Measurements from ENCODE around the gene GPT2. TPM values are rescaled to one million over a fixed set of nuclear protein-coding genes. Genes with fewer than 3 reads are reported as not detected.

GPT2 gene
- total RNA-seq, 3 donors from 2014 or later (not counting 1 experiment from before 2014, with no cell fraction given) = 0.64 to 1.3 (median 1.2) TPM

DNA sequence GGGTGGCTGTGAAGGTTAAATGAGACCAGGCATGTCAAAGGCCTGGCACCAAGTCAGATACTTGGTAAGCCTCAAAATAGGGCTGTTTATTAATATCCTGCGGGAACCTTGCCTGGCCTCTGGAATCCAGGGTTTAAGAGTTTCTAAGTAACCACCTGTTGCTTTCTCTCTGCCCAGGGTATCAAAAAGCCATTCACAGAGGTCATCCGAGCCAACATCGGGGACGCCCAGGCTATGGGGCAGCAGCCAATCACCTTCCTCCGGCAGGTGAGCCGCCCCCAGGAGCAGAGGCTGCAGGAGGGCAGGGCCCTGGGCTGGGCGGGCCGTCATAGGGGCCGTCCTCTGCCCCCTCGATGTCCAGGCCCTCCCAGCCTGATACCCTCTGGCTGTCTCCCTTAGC lies 13.3 kb downstream of the GPT2 start:
- no peak for ATAC-seq
- intact Hi-C loops (cut with micrococcal nuclease) = no loop called here
- TF ChIP-seq, protein P1, sequence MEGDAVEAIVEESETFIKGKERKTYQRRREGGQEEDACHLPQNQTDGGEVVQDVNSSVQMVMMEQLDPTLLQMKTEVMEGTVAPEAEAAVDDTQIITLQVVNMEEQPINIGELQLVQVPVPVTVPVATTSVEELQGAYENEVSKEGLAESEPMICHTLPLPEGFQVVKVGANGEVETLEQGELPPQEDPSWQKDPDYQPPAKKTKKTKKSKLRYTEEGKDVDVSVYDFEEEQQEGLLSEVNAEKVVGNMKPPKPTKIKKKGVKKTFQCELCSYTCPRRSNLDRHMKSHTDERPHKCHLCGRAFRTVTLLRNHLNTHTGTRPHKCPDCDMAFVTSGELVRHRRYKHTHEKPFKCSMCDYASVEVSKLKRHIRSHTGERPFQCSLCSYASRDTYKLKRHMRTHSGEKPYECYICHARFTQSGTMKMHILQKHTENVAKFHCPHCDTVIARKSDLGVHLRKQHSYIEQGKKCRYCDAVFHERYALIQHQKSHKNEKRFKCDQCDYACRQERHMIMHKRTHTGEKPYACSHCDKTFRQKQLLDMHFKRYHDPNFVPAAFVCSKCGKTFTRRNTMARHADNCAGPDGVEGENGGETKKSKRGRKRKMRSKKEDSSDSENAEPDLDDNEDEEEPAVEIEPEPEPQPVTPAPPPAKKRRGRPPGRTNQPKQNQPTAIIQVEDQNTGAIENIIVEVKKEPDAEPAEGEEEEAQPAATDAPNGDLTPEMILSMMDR (IDR thresholded peaks at IDR 0.05) = no peak
- H3K27ac Mint-ChIP-seq = peak overlapping the region in 1 of 2 donors; percentile 53
- DNase-seq = no peak
- no peak overlapping the region for H3K27ac ChIP-seq (ENCODE audit: low read length)
- no peaks in the 10 kb centered on the region for H3K27me3 ChIP-seq (ENCODE audit: control insufficient read depth, insufficient read depth, low read length)
- H3K4me3 Mint-ChIP-seq = no peak overlapping the region
- no peaks in the 10 kb centered on the region for H3K36me3 Mint-ChIP-seq
- H3K4me1 ChIP-seq (ENCODE audit: control insufficient read depth, insufficient read depth, low read length) = peaks cover 7% of the 10 kb centered on the region
- H3K4me1 Mint-ChIP-seq = peaks cover 0 to 6% of the 10 kb centered on the region in 2 donors
- WGBS (ENCODE audit: insufficient coverage) = 94% methylated on average over 10 of the region's 10 CpGs
- H3K9me3 ChIP-seq (ENCODE audit: control insufficient read depth, insufficient read depth, low read length) = no peaks in the 10 kb centered on the region
- H3K9me3 Mint-ChIP-seq = no peaks in the 10 kb centered on the region
- no peak overlapping the region for H3K4me3 ChIP-seq (ENCODE audit: low read length)
- no peaks in the 10 kb centered on the region for H3K27me3 Mint-ChIP-seq (ENCODE audit: low read depth in 2 of 2)
- H3K36me3 ChIP-seq (ENCODE audit: control insufficient read depth, insufficient read depth, low read length) = no peaks in the 10 kb centered on the region

DNA sequence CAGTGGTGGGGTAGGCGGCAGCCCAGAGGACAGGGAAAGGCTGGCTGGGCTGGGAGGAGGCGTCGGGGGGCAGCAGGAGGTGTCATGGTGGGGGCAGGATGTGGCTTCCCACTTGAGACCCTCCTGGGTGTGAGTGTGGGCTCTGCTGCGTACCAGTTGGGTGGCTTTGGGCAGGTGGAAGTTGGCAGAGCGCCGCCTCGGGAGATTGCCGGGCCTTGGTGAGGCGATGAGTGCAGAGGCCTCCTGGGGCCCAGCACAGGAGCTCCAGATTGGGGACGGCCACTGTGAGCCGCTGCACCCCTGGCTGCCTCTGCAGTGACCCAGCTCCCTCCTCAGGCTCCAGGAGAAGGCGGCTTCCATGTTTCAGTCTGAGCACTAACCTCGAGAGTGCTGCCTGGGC lies 13.8 kb downstream of the GPT2 start:
- peaks cover 0 to 6% of the 10 kb centered on the region in 2 donors for H3K4me1 Mint-ChIP-seq
- intact Hi-C loops (cut with micrococcal nuclease) = no loop called here
- Histone ChIP-seq H3K9me3 (ENCODE audit: control insufficient read depth, insufficient read depth, low read length) (no peaks in the 10 kb centered on the region), H3K36me3 (ENCODE audit: control insufficient read depth, insufficient read depth, low read length) (no peaks in the 10 kb centered on the region), H3K4me3 (ENCODE audit: low read length) (no peak overlapping the region), H3K27ac (ENCODE audit: low read length) (no peak overlapping the region), H3K4me1 (ENCODE audit: control insufficient read depth, insufficient read depth, low read length) (peaks cover 7% of the 10 kb centered on the region), H3K27me3 (ENCODE audit: control insufficient read depth, insufficient read depth, low read length) (no peaks in the 10 kb centered on the region)
- H3K27ac Mint-ChIP-seq = peak overlapping the region in 1 of 2 donors; percentile 53
- DNase-seq (no peak), ATAC-seq (peak in 1 of 3 donors; percentile 28)
- H3K27me3 Mint-ChIP-seq (ENCODE audit: low read depth in 2 of 2) = no peaks in the 10 kb centered on the region
- 38% methylated on average over 13 of the region's 13 CpGs for WGBS (ENCODE audit: insufficient coverage)
- no peaks in the 10 kb centered on the region for H3K36me3 Mint-ChIP-seq
- no peaks in the 10 kb centered on the region for H3K9me3 Mint-ChIP-seq
- no peak overlapping the region for H3K4me3 Mint-ChIP-seq
- TF ChIP-seq, protein P1 (IDR thresholded peaks at IDR 0.05) = no peak

DNA sequence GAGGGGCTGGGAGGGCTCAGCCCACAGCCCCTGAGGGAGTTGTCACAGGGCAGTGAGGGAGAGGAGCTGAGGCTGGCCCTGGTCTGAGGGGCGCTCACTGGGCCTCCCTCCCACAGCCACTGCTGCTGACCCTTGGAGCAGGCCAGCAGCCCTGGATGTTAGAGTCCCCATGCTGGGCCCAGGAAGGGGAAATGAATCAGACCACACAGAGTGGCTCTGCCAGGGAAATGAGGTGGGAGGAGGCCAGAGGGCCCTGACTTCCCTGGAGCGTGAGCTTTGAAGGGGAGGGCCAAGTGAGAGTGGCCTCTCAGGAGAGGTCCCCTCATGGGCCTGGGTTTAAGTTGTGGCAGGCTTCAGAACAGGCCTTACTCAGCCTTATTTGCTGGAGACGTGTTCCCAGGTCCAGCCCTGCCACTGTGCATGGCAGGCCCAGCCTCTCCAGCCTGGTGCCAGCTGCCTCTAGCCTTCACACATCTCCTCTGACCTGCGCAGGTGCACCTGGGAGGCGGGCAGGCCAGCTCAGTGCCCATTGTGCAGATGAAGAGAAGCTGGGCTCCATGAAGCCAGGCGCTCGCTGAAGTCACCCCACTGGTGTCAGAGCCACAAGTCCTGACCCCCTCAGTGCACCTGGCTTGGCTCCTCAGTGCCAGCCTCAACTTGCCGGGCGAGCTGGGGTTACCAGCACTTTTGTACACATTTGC lies 15.4 kb downstream of the GPT2 start:
- H3K4me3 ChIP-seq (ENCODE audit: low read length) = no peak overlapping the region
- TF ChIP-seq, protein P1 (IDR thresholded peaks at IDR 0.05) = no peak
- ATAC-seq (no peak), DNase-seq (no peak)
- no peaks in the 10 kb centered on the region for H3K27me3 ChIP-seq (ENCODE audit: control insufficient read depth, insufficient read depth, low read length)
- H3K4me1 ChIP-seq (ENCODE audit: control insufficient read depth, insufficient read depth, low read length) = peaks cover 7% of the 10 kb centered on the region
- H3K27ac ChIP-seq (ENCODE audit: low read length) = no peak overlapping the region
- intact Hi-C loops (cut with micrococcal nuclease) = no loop called here
- no peaks in the 10 kb centered on the region for H3K9me3 Mint-ChIP-seq
- H3K27ac Mint-ChIP-seq = no peak overlapping the region
- H3K36me3 ChIP-seq (ENCODE audit: control insufficient read depth, insufficient read depth, low read length) = no peaks in the 10 kb centered on the region
- no peaks in the 10 kb centered on the region for H3K36me3 Mint-ChIP-seq
- 90% methylated on average over 9 of the region's 9 CpGs for WGBS (ENCODE audit: insufficient coverage)
- H3K27me3 Mint-ChIP-seq (ENCODE audit: low read depth in 2 of 2) = no peaks in the 10 kb centered on the region
- no peaks in the 10 kb centered on the region for H3K9me3 ChIP-seq (ENCODE audit: control insufficient read depth, insufficient read depth, low read length)
- H3K4me3 Mint-ChIP-seq = no peak overlapping the region
- H3K4me1 Mint-ChIP-seq = peaks cover 0 to 6% of the 10 kb centered on the region in 2 donors

Data from natural killer cell (primary cell).